Effector CD4-positive, alpha-beta T cell (primary cell): ENCODE data around the gene APBA3.

ENCODE experiments used
- DNase-seq: peaks from one replicate; pipeline ENCODE4 v3.0.0-alpha.2; 2020

APBA3 gene

GRCh38 chr19:3785938-3786824 lies 24.7 kb upstream of the APBA3 start, which contains the start of gene MATK:
Gene MATK (minus strand): TSS chr19:3786381. CDS start chr19:3785135, 1,246 bp downstream.
- DNase-seq: no peak

DNA sequence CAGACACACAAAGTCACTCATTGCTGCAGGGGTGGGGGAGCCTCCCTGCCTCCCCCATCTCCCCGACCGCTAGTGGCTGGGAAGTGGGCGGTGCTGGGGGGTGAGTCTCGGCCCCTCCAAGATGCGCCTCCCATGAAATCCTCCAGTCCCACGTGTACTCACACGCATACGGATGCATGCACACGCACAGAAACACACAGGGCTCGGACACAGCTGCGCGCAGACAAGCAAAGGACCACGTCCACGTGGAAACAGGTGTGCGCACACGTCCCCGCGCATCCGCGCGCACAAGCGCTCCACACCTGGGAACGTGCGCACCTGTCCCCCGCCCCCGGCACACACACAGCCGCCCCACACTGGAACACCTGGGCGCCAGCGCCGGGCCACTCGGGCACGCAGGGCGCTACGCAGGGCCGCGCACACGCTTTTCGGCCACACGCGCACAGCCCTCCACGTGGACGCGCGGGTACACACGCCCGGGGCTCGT lies 24.0 kb upstream of the APBA3 start:
- no peak for DNase-seq

- DNase-seq: no peak
These were observed 23.3 kb upstream of the APBA3 start for GRCh38 chr19:3784607-3785450.

DNA sequence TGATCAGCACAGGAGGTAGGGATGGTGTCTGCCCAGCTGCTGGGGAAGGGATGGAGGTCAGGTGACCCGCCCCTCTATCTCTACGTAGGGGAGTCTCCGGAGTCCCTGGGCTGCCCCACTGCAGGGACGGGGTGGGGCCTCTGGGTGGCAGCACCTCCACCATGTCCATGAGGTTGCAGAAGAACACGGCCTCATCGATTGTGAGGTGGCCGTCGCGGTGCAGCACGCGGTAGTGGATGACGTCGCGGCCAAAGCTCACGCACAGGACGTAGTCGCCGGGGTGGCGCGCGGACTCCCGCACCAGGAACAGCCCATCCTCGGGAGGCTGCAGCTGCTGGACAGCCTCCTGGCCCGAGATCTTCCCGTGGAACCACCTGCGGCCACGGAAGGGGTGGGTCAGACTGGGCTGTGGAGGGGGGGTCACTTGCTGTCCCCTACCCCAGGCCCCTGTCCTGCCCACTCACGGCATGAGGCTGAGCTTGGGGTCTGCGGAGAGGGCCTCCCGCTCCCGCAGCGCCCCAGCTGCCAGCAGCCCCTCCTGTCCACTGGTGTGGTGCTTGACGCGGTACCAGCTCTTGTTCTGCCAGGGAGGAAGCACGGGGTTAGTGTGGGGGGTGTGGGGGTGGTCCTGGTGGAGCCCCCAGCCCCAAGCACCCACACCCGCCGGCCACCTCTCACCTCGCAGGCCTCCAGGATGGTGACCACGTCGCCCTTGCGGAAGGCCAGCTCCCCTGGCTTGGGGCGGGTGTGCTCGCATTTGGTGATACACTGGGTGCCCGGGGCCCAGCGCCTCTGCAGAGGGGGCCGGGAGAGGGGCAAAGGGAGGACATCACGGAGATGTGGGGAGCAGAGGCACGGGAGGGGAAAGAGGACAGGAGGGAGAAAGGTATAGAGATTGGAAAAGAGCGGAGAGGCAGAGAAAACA lies 22.4 kb upstream of the APBA3 start:
- no peak for DNase-seq

DNA sequence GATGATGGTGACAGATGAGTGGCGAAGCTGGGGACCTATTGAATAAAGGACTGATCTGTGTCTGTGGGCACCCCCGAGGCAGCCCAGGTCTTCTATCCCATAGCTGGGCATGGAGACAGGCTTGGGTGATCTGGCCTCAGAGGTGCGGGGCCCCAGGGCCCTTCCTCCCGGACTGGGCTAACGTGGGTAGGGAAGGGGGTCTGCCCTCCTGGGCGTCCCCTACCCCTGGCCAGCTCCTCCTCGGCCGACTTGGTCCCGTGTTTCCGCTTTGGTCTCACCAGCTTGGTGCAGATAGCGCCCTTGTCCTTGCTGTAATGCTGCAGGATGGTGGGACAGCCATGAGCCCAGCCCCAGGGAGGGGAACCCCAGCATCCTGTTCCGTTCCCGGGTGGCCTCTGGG lies 21.4 kb upstream of the APBA3 start:
- DNase-seq: no peak

DNA sequence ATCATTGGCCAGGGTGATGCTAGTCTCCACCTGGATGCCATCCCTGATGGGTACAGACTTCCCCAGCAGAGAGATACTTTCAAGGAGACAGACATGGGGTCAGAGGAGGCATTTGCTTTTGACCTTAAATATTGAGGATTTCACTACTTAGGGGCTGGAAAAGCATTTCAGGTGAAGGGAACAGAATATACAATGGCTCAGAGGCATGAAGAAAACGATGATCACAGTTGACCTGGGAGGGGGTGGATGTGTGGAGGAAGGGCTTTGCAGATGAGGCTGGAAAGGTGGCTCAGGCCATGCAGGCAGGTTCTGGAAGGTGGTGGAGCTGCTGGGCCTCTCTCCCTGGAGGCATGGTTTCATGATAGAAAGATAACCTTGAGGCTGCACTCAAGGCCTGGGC lies 20.8 kb upstream of the APBA3 start:
- DNase-seq: no peak

- DNase-seq: no peak
These were observed 20.1 kb upstream of the APBA3 start for GRCh38 chr19:3781603-3782002.

DNA sequence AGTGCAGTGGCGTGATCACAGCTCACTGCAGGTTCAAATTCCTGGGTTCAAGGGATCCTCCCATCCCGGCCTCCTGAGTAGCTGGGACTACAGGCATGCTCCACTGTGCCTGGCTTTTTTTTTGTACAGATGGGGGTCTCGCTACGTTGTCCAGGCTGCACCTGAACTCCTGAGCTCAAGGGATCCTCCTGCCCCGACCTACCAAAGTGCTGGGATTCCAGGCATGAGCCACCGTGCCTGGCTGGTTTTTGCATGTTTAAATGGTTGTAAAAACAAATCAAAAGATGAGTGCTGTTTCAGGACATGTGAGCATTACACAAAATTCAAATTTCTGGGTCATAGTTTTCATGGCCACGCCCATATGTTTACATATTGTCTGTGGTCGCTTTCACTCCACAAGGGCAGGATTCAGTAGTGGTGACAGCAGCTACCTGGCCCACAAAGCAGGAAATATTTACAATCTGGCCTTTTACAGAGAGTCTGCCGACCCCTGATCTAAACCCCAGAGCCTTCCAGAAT lies 19.4 kb upstream of the APBA3 start:
- no peak for DNase-seq

- DNase-seq: no peak
These were observed 17.6 kb upstream of the APBA3 start for GRCh38 chr19:3778899-3779723.

DNA sequence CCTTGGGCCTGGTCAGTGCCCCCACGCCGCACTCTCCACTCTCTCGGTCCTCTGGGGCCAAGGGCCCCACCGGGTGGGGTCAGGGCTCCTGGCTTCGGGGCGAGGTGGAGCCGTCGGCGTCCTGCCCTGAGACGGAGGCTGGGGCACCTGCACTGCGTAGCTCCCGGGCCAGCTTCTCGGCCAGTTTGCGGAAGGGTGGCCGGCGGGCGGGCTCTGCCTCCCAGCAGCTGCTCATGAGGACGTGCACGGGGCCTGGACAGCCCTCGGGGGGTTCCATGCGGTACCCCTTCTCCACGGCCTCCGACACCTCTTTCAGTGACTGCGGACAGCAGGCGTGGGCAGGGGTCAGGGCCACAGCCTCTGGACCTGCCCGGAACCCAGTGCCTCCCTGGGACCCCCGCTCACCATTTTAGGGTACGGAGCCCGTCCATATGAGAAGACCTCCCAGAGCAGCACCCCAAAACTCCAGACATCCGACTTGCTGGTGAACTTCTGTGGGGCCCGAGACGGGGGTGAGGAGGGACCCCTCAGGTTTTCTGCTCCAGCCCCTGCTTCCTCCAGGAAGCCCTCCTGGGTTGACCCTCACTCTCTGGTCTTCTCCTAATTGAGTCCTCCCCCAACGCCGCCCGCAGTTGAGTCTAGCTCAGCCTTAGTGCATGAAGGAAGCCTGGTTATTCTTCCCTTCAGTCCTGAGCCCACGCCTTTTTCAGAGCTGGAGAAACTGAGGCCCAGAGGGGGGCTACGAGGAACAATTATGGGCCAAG lies 16.8 kb upstream of the APBA3 start:
- DNase-seq: no peak

DNA sequence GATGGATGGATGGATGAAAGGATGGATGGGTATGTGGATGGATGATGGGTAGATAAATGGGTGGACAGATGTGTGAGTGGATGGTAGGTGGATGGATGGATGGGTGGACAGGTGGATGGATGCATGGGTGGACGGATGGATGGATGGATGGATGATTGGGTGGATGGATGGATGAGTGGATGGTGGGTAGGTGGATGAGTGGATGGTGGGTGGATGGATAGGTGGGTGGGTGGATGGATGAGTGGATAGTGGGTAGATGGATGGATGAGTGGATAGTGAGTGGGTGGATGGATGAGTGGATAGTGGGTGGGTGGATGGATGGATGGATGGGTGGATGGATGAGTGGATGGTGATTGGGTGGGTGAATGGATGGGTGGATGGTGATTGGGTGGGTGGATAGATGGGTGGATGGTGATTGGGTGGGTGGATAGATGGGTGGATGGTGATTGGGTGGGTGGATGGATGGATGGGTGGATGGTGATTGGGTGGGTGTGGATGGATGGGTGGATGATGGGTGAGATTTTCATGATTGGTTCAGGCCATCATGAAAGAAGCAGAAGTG lies 15.1 kb upstream of the APBA3 start:
- no peak for DNase-seq

- DNase-seq: no peak
These were observed 14.3 kb upstream of the APBA3 start for GRCh38 chr19:3775831-3776230.

GRCh38 chr19:3775374-3775711 lies 13.9 kb upstream of the APBA3 start:
- DNase-seq: no peak

DNA sequence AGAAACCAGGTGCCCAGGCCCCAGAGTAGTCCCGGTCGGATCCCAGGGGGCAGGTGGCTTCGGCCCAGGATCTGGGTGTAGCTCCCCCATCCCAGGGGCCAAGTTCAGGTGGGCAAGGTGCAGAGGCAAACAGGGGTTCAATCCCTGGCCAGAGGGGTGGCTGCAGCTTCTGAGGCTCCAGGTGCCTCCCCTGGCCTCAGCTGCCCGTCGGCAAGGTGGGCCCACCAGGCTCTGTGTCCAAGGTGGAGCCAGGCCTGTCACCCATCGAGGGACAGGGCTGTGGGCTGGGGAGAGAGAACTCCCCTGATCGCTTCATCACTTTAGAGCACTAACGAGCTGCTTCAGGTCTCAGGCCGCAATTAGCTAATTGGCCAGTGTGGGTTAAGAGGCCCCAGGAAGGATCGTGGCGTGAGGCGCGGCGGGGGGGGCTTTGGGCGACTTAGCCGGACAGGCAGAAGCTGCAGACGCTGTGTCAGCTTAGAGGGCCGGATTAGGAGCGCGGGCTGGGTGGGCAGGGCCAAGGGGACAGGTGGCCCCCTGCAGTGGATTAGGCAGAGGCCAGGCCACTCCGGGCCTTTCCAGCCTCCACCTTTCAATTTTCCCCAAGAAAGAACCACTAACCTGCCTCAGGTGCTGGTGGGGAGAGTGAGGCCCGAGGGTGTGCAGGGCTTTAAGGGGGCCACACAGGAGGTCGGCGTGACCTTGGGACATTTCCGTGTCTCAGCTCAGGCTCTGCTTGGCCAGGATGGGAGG lies 13.3 kb upstream of the APBA3 start:
- no peak for DNase-seq

DNA sequence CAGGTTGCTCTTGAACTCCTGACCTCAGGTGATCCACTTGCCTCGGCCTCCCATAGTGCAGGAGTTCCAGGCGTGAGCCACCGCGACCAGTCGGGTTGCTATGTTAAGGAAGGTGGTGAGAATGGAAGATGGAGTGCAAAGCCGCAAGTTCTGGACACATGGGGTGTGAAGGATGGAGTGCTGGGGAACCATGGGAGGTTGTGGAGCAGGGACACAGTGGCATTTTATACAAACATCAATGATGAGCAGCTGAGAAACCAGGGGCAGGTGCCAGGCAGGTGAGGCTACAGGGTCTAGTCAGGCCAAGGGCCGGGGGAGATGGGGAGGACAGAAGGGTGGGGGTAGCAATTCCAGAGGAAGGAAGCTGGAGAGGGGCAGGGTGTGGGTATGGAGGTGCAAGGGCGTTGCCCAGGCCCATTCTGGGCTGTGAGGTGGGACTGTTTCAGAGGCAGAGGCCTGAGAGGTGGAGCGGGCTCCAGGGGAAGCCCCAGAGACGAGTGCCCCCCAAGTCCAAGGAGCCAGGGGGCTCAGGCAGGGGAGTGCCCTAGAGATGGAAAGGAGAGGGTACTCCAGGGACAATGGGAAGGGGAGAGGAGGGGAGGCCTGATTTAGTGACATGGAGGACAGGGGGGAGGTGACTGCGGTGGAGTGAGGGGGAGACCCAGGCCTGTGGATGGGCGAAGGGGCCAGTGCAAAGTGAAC lies 12.5 kb upstream of the APBA3 start:
- DNase-seq: no peak

GRCh38 chr19:3771906-3772455 lies 10.5 kb upstream of the APBA3 start, which contains the start of gene RAX2:
Gene RAX2 (minus strand): TSS chr19:3772228. CDS start chr19:3771742, 486 bp downstream.
- no peak for DNase-seq

- no peak for DNase-seq
These were observed 9.8 kb upstream of the APBA3 start for GRCh38 chr19:3771000-3771905.
